NCI-H748 (cell line): ENCODE results near the gene TNFRSF1A.

Experiments
- DNase-seq: peaks from one replicate; lab custom pipeline; 2025; ENCODE audit not compliant: unreplicated experiment; lab: John Stamatoyannopoulos, UW

Gene TNFRSF1A

GRCh38 chr12:6324936-6325750 is 16.7 kb downstream of the TNFRSF1A start:
- DNase-seq, result no peak

- no peak for DNase-seq
Observed at GRCh38 chr12:6323995-6324711, 17.7 kb downstream of the TNFRSF1A start.

DNA sequence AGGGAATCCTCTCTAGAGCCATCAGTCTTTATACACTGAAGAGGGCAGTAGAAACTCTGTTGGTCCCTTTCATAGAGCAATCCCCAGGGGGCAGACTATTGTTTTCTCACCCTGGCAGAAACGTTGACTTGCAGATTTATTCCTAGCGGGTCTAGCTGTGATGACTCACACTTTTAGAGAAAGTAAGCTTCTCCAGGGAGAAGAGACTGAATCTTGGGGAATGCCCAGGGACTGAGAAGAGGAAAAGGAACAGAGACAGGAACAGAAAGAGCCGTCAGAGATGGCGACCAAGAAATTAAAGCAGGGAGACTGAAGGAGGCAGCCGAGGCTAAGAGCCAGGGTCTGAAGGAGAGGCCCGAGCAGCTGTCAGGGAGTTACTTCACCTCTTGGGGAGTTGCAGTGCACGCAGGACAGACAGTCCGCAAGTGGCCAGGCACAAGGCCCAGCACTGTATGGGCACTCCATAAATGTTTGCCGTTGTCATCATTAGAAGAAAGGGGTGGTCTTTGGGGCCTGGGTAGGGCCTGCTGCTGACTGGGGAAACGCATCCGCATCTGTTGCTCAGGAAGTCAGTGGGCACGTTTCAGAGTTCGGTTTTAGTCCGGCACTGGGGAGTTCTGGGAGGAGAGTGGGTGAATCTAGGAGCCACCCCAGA is 18.4 kb downstream of the TNFRSF1A start:
- DNase-seq, result peak; percentile 17

GRCh38 chr12:6322969-6323339 is 18.9 kb downstream of the TNFRSF1A start:
- DNase-seq, result no peak

GRCh38 chr12:6322352-6322751 is 19.5 kb downstream of the TNFRSF1A start:
- DNase-seq, result no peak

- no peak for DNase-seq
Observed at GRCh38 chr12:6321905-6322304, 20.0 kb downstream of the TNFRSF1A start.

- DNase-seq, result no peak
Observed at GRCh38 chr12:6319446-6319845, 22.4 kb downstream of the TNFRSF1A start.

DNA sequence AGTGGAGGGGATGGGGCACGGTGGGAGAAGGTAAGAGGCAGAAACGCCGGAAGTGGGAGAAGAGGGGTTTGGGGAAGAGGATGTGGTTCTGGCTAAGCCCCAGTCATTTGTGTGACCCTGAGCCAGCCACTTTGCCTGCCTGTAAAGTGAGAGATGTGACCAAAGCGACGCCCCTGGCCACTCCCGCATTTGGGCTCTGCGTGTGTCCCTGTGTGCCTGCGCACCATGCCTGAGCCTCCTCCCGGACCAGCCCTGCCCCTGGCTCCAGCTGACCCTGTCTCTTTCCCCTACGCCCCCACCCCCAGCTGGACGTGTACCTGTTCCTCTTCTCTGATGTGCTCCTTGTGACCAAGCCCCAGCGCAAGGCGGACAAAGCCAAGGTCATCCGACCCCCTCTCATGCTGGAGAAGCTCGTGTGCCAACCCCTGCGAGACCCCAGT is 23.4 kb downstream of the TNFRSF1A start:
- DNase-seq, result no peak

DNA sequence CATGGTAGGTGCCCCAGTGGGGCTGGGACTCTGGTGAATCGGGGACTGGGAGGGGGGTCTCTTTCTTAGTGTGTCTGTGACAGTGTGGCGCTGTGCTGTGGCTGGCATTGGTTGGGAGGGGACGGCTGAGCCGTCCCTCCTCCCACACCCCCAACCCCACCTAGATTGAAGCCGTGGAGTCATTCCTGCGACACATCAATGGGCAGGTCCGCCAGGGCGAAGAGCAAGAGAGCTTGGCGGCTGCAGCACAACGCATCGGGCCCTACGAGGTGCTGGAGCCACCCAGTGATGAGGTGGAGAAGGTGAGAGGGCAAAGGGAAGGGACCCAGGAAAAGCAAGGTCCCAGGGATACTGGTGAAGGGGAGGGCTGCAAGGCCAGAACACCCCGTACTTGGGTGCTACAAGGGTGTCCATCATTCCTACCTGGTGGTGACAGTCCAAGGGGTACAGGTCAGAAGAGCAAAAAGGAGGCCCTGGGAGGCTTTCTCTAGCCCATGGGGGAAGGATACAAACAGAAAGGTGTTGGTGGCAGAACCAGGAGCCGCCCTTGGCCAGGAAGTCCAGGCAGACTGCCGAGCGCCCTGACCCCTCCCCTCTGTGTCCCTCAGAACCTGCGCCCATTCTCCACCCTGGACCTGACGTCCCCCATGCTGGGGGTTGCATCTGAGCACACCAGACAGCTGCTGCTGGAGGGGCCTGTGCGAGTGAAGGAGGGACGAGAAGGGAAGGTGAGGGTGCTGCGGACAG is 24.0 kb downstream of the TNFRSF1A start:
- no peak for DNase-seq

- no peak for DNase-seq
Observed at GRCh38 chr12:6316921-6317692, 24.8 kb downstream of the TNFRSF1A start.

DNA sequence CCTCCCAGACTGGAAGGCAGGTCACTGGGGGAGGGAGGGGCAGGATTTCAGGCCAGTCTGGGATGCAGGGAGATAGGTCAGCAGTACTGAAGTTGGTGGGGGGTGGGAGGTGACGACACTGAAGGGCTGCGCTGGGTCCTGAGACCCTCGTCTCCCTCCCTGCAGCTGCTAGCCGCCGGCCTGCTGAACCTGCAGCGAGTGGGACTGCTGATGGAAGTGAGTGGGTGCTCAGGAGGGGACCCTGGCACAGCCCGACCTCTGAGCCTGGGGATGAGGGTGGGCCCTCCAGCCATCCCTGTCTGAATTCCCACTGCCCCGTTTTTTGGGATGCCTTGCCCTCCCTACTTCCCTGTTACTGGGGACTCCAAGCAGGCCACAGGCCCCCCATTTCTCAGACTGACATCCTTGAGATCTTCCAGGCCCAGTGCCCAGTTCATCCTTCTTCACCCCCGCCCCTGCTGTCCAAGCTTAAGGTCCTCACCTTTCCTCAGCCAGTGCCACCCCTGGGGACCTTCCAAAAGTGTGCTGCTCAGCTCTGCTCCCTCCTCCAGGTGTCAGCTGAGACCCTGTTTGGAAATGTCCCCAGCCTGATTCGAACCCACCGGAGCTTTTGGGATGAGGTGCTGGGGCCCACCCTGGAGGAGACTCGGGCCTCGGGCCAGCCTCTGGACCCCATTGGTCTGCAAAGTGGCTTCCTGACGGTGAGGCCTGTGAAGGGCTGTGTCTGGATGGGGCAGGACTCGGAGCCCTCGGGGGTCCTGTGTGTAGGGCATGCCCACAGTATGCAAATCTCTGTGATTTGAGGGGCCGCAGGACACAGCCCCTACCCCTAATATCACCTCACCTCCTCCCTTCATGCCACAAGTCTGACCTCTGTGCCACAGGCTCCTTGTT is 25.9 kb downstream of the TNFRSF1A start:
- no peak for DNase-seq

- no peak for DNase-seq
Observed at GRCh38 chr12:6315184-6315583, 26.7 kb downstream of the TNFRSF1A start.

DNA sequence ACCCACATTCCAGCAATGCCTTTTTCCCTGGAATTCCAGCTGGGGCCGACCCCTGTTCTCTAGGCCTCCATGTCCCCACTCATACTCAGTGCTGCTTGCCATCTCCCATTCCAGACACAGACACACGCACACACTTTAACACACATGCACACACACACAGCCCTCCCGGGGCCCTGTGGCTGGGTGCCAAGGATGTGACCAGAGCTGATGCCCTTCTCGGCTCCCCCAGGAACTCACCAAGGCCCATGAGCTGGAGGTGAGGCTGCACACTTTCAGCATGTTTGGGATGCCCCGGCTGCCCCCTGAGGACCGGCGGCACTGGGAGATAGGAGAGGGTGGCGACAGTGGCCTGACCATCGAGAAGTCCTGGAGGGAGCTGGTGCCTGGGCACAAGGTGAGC is 27.1 kb downstream of the TNFRSF1A start:
- DNase-seq, result no peak

GRCh38 chr12:6313326-6313940 is 28.4 kb downstream of the TNFRSF1A start:
- no peak for DNase-seq

DNA sequence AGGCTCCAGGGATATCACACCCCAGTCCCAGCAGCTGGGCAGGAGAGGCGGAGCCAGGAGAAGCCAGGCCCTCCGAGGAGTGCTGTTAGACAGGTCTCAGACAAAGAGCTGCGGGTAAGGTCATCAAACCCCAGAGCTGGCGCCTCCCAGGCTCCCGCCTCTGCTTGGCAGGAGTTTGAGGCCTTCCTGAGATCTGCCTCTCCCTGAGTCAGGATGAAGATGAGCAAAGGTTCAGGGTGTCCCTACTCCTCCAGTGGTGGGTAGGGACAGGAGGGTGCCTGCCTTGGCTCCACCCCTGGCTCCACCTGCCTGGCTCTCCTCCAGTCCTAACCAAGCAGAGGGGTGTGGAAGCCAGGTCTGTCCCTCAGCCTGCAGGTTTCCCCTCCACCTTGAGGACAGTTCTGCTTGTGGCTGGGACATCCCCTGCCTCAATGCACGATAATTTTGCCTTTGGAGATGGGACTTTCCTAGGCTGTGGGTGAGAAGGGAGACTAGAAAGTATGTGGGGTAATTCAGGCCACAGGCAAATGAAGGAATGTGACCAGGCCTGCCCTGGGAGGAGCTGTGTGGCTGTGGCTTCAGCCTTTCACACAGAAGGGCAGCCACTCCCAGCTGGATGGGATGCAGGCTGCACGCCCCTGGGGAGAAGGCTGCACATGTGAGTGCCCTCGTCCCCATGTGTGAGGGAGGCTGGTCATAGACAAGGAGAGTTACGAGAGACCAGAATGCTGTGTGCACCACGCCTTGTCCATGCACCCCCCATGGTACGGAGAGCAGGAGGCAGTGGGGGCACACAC is 29.1 kb downstream of the TNFRSF1A start:
- peak; percentile 41 for DNase-seq

DNA sequence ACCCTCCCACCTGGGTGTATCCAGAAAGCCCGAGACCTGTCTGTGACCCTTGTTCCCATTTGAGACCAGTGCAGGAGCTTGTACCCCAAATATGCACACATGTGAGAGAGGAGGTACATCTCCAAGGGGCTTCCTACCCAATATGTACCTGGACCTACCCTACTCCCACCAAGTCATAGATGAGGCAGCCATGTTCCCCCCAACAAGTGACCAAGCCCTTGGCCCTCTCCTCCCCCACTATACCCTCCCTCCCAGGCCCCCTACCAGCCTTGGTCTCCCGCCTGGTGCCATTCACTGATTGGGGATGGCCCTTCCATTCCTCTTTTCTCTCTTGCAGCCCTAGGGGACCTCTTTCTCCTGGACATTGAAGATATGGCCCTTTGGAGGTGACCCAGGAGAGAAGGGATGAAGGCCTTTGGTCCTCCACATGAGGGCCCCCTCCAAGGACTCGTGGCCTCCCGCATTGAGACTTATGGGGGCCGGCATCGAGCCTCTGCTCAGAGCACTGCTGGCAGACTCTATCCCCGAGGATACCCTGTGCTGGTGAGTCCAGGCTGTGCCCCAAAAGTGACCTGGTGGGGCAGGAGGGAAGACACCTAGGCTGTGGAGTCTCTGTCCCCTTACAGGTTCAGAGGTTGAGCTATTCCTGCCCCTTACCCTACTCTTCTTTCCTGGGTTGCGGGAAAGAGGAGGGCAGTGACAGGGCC is 29.9 kb downstream of the TNFRSF1A start:
- no peak for DNase-seq

DNA sequence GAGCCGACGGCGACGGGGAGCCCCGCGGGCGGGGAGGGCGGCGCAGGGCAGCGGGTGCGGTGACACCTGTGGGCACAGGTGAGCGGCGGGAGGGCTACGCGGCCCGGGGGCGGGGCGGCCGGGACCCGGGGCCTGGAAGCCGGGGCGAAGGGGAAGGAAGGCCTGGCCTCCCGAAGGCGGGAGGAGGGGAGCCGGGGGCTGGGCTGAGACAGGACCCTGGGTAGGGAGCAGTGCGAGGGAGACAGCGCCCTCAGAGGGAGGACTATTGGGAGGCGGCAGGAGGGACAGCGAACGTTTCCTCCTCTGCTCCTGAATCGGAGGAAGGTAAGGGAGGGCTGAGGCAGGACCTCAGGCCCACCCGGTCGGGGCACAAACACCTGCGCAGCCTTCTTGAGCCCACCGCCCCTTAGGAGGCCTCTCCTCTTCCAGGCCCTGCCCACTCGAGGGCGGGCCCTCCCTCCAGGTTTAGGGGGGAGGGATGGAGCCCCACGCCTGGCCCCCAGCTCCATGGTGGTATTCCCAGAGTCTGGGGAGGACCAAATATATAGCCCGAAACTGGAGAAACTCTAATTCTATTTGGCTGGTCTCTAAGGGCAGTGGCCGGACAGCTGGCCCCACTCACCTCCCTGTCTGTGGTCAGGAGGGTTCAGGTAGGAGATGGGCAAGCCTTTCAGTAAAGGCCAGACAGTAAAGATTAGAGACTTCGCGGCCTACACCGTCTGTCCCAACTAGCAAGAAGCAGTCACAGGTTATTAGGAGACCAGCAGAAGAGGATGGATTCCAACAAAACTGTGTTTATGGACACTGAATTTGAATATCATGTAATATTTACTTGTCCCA is 30.9 kb downstream of the TNFRSF1A start:
- DNase-seq, result peak; percentile 62
